NOMO-1 treated with dmso at 0.1 percent for 144 hours (cell line): ENCODE measurements around the gene SKI.

ENCODE experiments used
- DNase-seq: peaks from one replicate; lab custom pipeline; 2025; ENCODE audit not compliant: unreplicated experiment; lab: John Stamatoyannopoulos, UW

Gene SKI

GRCh38 chr1:2335721-2336455 is 107.8 kb downstream of the SKI start:
- no peak for DNase-seq

DNA sequence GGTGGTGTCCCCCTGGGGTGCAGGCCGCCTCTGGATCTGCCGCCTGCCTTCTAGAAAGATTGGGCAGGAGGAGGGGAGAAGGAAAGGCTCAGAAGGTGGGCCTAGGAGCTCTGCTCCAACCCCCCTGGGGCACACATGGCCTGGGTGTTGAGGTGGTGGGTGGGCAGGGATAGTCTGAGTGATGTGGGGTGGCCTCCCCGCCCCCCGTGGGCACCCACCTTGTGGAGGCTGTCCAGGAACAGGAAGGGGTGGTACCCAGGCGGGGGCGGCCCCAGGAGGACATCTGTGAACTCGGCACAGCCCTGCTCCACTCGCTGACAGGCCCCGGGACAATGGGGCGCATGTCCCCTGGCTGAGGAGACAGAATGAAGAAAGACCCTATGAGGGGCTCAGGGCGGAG is 108.4 kb downstream of the SKI start:
- DNase-seq, result no peak

- DNase-seq, result no peak
These were observed 109.0 kb downstream of the SKI start for GRCh38 chr1:2337081-2337480.

- no peak for DNase-seq
These were observed 109.4 kb downstream of the SKI start for GRCh38 chr1:2337501-2337900.

- no peak for DNase-seq
These were observed 111.3 kb downstream of the SKI start for GRCh38 chr1:2339206-2340085.

- no peak for DNase-seq
These were observed 112.2 kb downstream of the SKI start for GRCh38 chr1:2340086-2340917.

GRCh38 chr1:2340918-2341254 is 112.8 kb downstream of the SKI start:
- DNase-seq, result no peak

DNA sequence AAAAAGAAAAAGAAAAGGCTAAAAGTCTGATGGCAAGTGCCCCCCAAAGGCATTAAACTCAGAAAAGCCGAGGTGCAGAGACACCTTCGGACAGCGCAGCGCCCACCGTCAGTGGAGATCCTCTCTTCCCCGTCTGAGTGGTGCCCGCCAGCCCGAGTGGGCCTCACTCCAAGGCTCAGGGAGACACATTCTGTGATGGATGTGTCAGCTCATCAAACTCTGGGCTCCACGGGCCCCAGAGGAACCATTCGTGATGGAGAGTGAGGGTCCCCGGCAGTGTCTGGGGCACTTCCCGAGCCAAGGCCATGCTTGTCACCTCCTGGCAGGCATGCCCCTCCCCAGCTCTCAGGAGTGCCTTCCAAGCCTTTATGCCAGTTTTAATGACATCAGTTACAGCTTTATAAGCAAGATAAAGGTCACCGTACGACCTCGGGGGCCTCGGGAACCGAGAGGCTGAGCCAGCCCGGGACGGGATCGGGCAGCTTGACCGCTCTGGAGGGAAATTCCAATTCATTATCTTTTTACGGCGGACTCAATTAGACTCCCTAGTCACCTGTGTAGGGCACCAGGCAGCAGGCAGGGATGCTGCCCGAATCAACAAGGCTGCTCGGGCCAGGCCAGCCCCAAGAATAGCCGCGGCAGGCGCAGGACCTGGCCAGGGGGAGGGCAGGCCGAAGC is 113.7 kb downstream of the SKI start:
- no peak for DNase-seq

- DNase-seq, result no peak
These were observed 114.4 kb downstream of the SKI start for GRCh38 chr1:2342384-2343022.

DNA sequence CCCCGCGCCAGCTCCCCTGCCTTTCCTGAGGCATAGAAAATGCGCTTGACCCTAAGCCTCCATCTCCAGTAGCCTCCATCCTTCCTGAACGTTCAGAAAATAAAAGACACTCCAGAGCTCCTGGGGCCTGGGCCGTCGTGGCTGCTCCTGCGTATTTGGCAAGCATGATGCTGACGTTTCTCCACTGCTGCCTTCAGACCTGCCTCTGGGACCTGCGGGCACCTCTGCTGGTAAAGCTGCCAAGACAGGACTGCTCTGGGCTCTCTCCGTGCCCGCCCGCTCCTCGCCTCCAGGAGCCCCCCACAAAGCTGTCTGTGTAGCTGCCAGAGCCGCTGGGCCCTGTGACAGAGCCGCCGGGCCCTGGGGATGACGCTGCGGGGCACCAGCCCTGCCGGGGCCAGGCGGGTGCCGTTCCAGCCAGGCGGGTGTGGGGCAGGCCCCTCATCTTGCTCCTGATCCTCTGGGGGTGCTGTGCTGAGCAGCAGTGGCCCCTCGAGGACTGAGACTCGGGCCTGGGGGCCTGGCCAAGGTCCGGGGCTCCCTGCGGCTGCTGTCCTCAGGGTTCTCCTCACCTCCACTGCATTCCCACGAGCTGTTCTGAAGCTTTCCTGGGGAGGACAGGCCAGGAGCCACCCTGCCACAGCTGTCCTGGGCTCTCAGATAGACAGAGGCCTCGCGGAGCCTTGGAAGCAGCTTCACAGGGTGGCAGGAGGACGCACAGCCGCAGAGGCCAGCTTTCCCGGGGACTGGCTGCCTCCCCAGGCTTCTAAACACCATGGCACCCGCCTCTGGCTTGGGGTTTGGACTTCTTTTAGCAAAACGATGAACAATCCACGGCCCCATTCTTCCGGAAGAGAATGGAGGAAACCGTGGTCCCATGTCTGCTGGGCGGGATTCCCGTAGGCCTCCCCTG is 115.2 kb downstream of the SKI start:
- no peak for DNase-seq

GRCh38 chr1:2344121-2344681 is 116.1 kb downstream of the SKI start:
- DNase-seq, result no peak

GRCh38 chr1:2344744-2345296 is 116.7 kb downstream of the SKI start:
- no peak for DNase-seq

GRCh38 chr1:2345297-2346075 is 117.4 kb downstream of the SKI start:
- DNase-seq, result no peak

GRCh38 chr1:2346691-2347408 is 118.7 kb downstream of the SKI start:
- no peak for DNase-seq

- DNase-seq, result no peak
These were observed 119.3 kb downstream of the SKI start for GRCh38 chr1:2347409-2347785.

GRCh38 chr1:2347896-2348295 is 119.8 kb downstream of the SKI start:
- no peak for DNase-seq
